ENCODE measurements around the gene ZNF775. TPM values are rescaled to one million over a fixed set of nuclear protein-coding genes. Genes with fewer than 3 reads are reported as not detected.
A peak's percentile ranks its signal among the peaks of the same experiment; 100 is the strongest.

ZNF775 gene
- total and polyA plus RNA-seq, 2 of the 13 experiments (the other 11 are each of a cell fraction or from before 2014, with no cell fraction given): 3.1 to 3.2 TPM

- TF ChIP-seq ZNF572 (CRISPR knock-in tag; IDR thresholded peaks at IDR 0.05) (no peak), GLI4 (CRISPR knock-in tag; IDR thresholded peaks at IDR 0.05; ENCODE audit: borderline replicate concordance) (no peak), HMGA1 (CRISPR knock-in tag; conservative IDR thresholded peaks at IDR 0.05) (no peak), ZNF557 (CRISPR knock-in tag; IDR thresholded peaks at IDR 0.05) (0 out of 2 replicates have a peak, but pooled peaks have one; percentile 14), HOXA3 (CRISPR knock-in tag; IDR thresholded peaks at IDR 0.05) (peak; percentile 27; the same call in 1 of the 2 replicates), YEATS4 (CRISPR knock-in tag; IDR thresholded peaks at IDR 0.05; ENCODE audit: borderline replicate concordance) (0 out of 2 replicates have a peak, but pooled peaks have one; percentile 42), ELK4 (CRISPR knock-in tag; IDR thresholded peaks at IDR 0.05; ENCODE audit: borderline replicate concordance) (no peak), ZNF337 (CRISPR knock-in tag; IDR thresholded peaks at IDR 0.05; ENCODE audit: borderline replicate concordance, low read depth) (no peak), ZNF20 (CRISPR knock-in tag; IDR thresholded peaks at IDR 0.05) (no peak), ZNF564 (CRISPR knock-in tag; IDR thresholded peaks at IDR 0.05) (no peak; the same call in 1 of the 2 replicates), MIER3 (CRISPR knock-in tag; IDR thresholded peaks at IDR 0.05; ENCODE audit: borderline replicate concordance) (no peak), ZNF263 (CRISPR knock-in tag; IDR thresholded peaks at IDR 0.05) (no peak), ZNF713 (CRISPR knock-in tag; IDR thresholded peaks at IDR 0.05) (no peak), ADNP (CRISPR knock-in tag; IDR thresholded peaks at IDR 0.05) (no peak), SOX6 (IDR thresholded peaks at IDR 0.05) (no peak), SOX6 (CRISPR knock-in tag; IDR thresholded peaks at IDR 0.05) (no peak), RFXAP (CRISPR knock-in tag; IDR thresholded peaks at IDR 0.05; ENCODE audit: borderline replicate concordance) (0 out of 2 replicates have a peak, but pooled peaks have one; percentile 8), ETV5 (CRISPR knock-in tag; IDR thresholded peaks at IDR 0.05; ENCODE audit: borderline replicate concordance) (no peak), ZNF790 (CRISPR knock-in tag; IDR thresholded peaks at IDR 0.05; ENCODE audit: borderline replicate concordance) (no peak), PTBP1 (IDR thresholded peaks at IDR 0.05; ENCODE audit: low read depth, low read length, poor library complexity, severe bottlenecking) (no peak), BRD4 (CRISPR knock-in tag; IDR thresholded peaks at IDR 0.05) (no peak)
- TF ChIP-seq, protein P1, sequence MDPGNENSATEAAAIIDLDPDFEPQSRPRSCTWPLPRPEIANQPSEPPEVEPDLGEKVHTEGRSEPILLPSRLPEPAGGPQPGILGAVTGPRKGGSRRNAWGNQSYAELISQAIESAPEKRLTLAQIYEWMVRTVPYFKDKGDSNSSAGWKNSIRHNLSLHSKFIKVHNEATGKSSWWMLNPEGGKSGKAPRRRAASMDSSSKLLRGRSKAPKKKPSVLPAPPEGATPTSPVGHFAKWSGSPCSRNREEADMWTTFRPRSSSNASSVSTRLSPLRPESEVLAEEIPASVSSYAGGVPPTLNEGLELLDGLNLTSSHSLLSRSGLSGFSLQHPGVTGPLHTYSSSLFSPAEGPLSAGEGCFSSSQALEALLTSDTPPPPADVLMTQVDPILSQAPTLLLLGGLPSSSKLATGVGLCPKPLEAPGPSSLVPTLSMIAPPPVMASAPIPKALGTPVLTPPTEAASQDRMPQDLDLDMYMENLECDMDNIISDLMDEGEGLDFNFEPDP (CRISPR knock-in tag; conservative IDR thresholded peaks at IDR 0.05): no peak
Measured at GRCh38 chr7:150341263-150342120, 37.6 kb upstream of the ZNF775 start, which contains the start of gene RARRES2 (continued).
